GM12873 (cell line): ENCODE data around the gene CITED4.

ENCODE experiments used
- CTCF ChIP-seq: IDR thresholded peaks from 2 replicates; pipeline ENCODE4 v1.5.1; 2012; ENCODE audit warnings: low read depth, mild to moderate bottlenecking, moderate library complexity, low read length, control low read depth; ENCODE audit not compliant: insufficient read depth; ENCODE audit errors: missing control alignments

Gene CITED4

GRCh38 chr1:40844079-40844478, 18.1 kb downstream of the CITED4 start:
- no peak for TF ChIP-seq CTCF

- no peak for TF ChIP-seq CTCF
Observed at GRCh38 chr1:40842691-40843090, 19.5 kb downstream of the CITED4 start.

GRCh38 chr1:40842207-40842606, 20.0 kb downstream of the CITED4 start:
- no peak for TF ChIP-seq CTCF

- TF ChIP-seq CTCF, result no peak
Observed at GRCh38 chr1:40841602-40842001, 20.6 kb downstream of the CITED4 start.

GRCh38 chr1:40840526-40841323, 21.4 kb downstream of the CITED4 start:
- TF ChIP-seq CTCF, result no peak

- TF ChIP-seq CTCF, result no peak
Observed at GRCh38 chr1:40839943-40840335, 22.2 kb downstream of the CITED4 start.

- TF ChIP-seq CTCF, result no peak
Observed at GRCh38 chr1:40838980-40839942, 22.9 kb downstream of the CITED4 start.
